SU-DHL-6 (cell line): ENCODE results near the gene PBX1.

ENCODE experiments used
- CTCF ChIP-seq: fragments of 200-600 bp; sonication (generic); IDR thresholded peaks from one replicate; pipeline ENCODE4 v1.5.1; 2017; ENCODE audit warnings: antibody characterized with exemption, mild to moderate bottlenecking, low read length, moderate library complexity; ENCODE audit not compliant: insufficient read depth, poor library complexity, severe bottlenecking
- EZH2phosphoT487 ChIP-seq: fragments of 200-600 bp; sonication (generic), shearing (Covaris generic); conservative IDR thresholded peaks from 2 replicates; pipeline ENCODE4 v1.6.1; 2018; ENCODE audit warnings: mild to moderate bottlenecking, antibody characterized with exemption, low read length, moderate library complexity, mixed read lengths

GRCh38 chr1:164723296-164723798 lies 164.4 kb downstream of the PBX1 start:
- TF ChIP-seq CTCF (no peak), EZH2phosphoT487 (no peak)
